NCI-H2107 treated with DMSO at 0.1 percent for 48 hours (cell line): ENCODE data around the gene PKD1L1.
"Not testable (repeated sequence)": the region's sequence is repeated elsewhere in the genome, so short reads cannot be mapped to it uniquely, and the experiment has no call there.

Experiments
- DNase-seq: peaks from one replicate; lab custom pipeline; 2025; ENCODE audit not compliant: unreplicated experiment; lab: John Stamatoyannopoulos, UW

PKD1L1 gene

DNA sequence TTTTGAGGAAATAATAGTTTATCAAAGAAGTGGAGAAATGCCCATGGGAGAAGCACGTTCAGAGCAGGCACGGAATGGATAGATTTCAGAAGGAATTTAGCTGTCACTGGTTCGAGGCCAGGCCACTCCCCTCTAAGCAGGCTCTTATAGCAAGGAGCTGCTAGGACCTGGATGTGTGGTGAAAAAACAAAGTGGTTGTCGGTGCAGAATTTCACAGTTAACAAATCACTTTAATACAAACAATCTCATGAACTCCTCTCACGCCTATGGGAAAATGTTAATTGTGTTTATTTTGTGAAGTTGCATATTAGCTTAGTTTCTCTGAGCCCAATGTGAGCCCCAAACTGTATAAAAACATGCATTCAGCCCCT is 176.3 kb downstream of the PKD1L1 start:
- no peak for DNase-seq

DNA sequence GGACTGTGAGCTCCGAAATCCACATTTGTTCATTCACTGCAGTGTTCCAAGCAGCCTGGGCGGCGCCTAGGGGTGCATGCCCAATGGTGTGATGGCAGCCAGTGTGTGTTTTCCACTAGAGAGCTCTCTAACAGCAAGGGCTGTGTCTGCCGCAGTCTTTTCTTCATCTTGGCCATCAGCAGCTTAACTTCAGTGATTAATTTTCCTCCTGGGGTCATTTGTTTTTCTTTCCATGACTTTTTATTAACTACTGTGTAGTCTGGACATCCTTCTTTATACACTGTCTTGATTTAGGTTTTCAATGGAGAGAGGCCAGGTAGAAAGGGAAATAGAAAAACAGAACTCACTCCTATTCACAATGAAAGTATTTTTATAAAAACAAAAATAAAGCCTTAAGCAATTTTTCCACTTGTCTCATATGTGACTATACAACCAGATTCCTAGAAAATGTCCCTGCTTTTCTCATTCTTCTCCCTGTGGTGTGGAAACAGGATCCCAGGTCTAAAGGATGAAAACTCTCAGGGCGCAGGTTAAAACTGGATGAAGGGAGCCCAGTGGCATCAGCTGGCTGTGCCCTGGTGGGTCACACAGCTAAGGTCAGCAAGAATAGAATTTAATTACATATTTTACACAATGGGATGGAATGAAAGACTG is 176.8 kb downstream of the PKD1L1 start:
- no peak for DNase-seq

DNA sequence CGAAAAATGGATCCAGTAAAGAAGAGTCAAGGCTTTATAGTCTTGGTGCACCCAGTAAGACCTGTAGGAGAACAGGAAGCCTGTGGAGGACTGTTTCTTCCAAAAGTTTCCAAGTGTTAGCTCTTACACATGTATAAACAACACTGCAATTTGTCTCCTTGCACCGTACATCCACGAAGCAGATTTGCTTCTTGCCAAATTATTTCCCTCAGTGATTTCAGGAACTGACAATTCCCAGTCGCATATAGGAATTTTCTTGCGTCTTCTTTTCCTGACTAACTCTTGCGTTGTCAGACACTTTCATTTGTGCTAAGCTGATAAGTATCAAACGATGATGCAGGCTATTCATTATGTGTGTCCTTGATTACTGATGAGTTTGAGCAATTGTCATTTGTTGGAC is 182.1 kb downstream of the PKD1L1 start:
- DNase-seq: no peak

DNA sequence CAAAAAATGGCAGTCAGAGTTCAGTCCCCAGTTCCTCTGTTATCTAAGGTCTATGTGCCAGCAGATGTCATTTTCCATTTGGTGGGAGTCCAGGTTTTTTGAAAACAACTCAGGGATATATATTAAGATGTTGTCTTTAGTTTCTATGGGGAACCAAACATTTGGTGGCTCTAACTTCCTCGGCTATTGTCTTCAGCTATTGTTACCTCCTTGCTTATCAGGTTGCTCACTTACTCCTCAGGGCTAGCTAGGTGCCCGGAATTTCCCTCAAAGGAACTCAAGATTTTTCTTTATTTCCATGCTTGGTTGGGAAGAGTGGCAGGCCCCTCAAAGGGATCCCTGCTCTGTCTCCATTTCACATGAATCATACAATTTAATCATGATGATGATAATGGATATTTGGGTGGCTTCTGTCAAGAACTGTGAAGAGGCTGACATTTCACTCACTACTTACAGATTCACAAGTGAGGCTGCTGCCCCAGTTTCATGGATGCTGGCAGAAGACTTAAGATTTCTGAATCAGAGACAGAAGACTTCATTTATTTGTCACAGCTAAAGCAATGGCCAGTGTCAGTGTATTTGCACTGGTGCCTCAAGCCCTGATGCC is 182.8 kb downstream of the PKD1L1 start:
- no peak for DNase-seq

DNA sequence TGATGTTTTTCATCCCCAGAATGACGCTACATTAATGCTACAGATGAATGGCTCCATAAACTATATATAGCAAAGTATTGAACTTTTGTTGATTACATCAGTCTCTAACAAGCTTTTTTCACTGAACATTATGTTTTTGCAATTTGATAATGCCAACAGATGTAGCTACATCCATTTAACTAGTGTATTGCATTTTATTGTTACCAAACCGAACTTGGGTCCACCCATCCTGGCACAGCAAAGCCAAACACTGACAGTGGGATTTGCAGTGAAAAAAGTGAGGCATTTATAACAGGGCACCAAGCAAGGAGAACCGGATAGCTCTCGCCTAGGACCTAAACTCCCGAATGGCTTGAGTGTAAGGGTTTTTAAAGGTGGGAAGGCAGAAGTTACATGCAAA is 183.5 kb downstream of the PKD1L1 start:
- DNase-seq: no peak

DNA sequence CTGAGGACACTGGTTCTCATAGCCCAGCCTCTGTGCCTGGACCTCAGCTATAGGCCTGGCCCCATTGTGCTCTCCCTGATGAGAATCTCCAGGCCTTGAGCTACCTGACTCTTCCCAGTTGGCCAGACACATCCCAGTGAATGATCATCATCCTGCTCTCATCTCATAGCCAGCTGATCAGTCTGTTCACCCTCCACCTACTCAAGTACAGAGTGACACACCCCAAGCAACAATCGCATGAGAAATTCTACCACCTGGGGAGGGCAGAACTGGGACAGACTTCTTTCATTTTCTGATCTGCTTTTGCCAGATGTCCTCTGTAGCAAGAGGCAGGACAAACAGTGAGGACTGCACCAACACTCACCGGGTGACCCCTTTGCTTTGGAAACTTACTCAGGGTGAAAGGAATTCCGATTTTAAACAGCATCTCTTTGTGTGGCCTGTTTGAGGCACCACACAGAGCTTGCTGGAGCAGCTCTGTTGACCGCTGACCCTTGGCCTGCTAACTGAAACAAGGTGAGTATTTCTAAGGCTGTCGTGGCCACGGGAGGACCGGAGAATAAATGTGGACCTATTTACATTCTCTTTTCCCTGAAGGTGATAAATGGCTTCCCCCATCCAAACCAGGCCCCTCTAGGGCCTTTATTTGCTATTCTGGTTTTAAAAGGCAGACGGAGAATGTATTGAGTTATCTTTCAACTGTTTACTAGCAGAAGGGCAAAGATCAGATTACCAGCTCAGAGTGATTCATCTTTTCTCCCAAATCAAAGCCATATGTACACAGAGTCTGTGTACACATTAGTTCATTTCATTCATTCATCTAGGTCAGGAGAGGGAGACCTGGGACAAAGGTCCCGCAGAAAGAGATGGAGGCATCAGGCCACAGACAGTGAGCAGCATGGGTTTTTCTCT is 184.9 kb downstream of the PKD1L1 start:
- DNase-seq: no peak

DNA sequence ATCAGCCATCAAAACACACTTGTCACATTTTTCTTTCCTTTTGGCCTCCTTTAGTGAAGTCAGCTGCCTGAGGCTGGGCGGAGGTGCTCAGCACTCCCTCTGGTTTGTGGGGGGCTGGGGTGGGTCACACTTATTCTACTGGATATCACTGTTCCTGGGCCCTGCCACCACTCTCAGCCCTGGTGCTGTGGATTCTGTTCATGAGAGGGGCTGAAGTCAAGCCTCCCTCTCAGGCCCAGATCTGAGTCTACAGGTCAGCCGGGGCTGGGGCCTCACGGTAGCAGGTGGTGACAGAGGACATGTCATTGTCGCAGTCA is 185.6 kb downstream of the PKD1L1 start:
- DNase-seq: no peak

DNA sequence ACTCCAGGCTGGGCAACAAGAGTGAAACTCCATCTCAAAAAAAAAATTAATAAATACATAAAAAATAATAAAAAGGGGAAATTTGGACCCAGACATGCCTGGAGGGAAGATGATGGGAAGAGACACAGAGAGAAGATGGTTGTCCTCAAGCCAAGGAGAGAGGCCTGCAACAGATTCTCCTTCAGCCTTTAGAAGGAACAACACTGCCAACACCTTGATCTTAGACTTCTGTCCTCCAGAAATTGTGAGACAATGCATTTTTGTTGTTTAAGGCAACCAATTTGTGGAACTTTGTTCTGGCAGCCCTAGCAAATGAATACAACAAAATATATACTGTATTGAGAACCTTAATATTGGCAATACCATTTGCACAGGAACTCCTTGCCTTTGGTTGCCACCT is 186.1 kb downstream of the PKD1L1 start:
- no peak for DNase-seq

DNA sequence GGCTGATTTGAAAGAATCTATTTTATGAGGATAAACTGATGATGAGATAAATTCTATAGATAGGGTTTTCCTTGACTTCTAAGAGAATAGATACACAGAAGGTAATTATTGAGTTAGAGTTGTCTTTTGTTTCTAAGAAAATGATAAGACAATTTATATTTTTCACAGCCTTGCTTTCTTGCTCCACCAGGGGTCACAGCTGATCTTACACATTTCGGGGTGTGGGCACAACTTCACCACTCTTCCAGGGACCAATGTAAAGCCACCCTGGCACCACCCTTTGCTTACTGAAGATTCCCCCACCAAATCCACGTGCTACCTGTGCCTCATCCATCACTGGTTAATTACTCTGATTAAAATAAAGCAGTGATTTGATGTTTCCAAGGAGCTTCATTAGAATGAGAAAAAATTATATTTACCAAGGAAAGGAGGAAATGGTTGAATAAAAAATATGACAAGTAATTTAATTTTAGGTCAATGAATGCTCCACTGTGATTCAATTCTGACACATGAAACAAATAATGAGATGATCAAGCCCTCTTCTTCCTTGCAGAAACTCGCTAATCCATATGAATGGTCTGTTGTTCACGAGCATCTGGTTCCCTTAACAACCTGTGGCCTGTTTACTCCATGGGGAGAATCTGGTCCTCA is 189.1 kb downstream of the PKD1L1 start:
- DNase-seq: no peak

DNA sequence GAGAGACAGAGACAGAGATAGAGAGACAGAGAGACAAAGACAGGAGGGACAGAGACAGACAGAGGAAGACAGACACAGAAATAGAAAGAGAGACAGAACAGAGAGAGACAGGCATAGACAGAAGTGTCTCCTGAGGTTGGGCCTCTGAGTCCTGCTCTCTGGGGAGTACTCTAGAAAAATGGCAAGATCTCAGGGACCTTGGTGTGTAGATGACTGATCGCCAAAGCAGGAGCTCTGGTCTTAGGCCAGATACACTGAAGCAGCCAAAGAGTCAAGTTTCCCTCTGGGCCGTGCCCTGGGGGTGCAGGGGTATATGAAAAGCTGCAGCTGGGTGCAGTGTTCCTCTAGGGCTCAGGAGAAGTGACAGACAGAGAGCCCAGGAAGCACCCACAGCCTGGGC is 189.7 kb downstream of the PKD1L1 start:
- DNase-seq: no peak

DNA sequence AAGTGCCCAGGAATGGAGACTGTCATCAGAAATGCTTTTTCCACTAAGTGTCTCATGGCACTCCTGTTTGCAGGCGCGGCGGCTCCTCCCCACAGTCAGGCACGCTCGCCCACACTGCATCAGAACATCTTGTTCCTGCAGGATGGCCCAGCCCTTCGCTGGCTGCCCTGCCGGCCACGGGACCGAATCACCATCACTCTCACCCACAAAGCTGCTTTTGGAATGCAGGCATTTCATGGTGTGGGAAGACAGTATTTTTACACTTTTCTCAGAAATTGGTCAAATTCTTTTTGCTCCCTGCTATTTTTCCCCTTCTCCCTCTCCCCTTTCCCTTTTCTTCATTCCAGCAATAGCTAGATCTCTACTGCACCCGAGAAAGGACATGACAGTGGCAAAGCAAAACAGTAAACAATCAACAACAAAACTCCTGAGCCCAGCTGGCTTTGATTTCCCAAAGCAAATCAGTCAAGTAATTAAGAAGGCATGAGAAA is 190.3 kb downstream of the PKD1L1 start:
- no peak for DNase-seq

DNA sequence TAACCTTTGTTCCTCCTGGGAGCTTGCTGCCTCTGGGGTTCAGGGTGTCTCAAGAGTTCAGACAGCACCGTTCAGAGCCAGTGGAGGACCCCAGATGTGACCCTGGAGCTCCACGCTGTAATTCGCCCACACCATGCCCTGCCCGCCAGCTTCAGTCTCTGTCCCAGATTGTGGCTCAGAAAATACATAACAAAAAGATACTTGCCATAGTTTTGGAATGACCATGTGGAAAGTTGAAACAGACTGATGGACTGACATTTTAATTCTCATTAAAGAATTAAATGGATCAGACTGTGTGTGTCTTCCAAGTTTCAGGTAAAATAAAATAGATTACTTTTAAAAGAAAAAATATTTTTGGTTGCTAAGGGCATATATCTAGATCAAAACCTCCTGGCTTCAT is 191.6 kb downstream of the PKD1L1 start:
- DNase-seq: no peak

DNA sequence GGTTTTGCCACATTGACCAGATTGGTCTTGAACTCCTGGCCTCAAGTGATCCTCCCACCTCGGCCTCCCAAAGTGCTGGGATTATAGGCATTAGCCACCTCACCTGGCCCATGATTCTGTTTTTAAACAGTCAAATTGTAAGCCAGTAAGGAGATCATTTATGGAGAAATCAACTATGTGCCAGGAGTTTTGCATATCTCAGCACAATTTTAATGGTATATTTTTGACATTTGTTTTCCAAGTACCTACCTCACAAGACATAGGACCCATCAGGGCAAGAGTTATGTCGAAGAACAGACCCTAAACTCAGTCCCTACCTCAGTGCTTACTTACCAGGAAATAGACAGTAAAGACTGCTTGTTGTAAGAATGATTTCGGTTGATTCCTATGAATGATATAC is 193.0 kb downstream of the PKD1L1 start:
- DNase-seq: no peak

DNA sequence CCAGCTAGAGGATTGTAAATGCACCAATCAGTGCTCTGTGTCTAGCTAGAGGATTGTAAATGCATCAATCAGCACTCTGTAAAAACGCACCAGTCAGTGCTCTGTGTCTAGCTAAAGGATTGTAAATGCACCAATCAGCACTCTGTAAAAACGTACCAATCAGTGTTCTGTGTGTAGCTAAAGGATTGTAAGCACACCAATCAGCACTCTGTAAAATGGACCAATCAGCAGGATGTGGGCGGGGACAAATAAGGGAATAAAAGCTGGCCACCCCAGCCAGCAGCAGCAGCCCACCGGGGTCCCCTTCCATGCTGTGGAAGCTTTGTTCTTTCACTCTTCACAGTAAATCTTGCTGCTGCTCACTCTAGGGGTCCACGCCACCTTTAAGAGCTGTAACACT is 196.5 kb downstream of the PKD1L1 start:
- not testable (repeated sequence) for DNase-seq

DNA sequence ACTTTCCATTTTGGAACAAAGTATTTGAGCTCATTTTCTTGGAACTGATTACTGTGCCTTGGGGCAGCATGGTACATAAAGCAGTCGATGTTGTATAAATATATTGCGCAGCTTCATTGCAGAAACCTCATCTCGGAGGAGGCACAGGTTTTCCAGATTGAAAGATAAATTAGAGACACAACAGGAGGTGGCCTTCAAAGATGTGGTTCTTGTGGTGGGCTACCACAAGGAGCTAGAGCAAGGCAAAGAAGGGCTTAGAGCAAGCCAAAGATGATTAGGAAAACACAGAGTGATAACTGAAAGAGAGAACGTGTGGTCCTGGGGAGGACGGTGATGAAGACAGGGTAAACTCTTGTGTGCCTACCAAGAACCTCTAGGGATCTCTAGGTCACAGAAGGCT is 197.2 kb downstream of the PKD1L1 start:
- no peak for DNase-seq

DNA sequence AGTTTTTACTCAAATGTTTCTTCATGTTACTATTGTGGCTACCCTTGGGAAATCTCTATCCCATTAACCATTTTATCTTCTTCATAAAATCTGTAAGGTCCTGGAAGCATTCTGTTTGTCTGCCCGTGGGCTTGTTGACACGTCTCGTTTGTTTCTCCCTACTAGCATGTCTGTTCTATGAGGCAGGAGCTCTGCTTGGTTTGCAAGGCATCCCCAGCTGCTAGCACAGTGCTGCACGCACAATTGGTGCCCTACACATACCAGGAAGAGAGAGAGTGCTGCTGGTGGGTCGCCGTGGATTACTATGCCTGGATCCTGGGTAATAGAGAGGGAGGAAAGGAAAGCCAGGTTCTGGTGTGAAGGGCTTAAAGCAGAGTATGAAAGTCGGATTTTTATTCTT is 200.2 kb downstream of the PKD1L1 start:
- DNase-seq: no peak

DNA sequence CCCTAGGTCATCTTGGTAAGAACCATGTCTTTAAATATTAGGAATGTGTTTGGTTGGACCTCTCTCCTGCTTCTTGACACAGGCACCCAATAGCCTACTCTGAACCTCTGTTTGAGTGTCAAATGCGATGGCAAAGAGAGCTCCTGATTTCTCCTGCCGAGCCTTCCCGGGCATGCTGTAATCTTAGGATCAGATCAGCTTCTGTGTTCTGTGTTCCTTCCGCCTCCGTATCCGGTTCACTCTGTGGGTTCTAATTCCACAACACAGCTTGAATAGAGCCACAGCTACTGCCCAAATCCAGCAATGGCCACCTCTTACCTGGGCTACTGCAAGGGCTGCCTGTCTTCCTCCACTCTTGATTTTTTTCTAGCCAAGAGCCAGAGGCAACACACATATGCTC is 201.1 kb downstream of the PKD1L1 start:
- DNase-seq: no peak

DNA sequence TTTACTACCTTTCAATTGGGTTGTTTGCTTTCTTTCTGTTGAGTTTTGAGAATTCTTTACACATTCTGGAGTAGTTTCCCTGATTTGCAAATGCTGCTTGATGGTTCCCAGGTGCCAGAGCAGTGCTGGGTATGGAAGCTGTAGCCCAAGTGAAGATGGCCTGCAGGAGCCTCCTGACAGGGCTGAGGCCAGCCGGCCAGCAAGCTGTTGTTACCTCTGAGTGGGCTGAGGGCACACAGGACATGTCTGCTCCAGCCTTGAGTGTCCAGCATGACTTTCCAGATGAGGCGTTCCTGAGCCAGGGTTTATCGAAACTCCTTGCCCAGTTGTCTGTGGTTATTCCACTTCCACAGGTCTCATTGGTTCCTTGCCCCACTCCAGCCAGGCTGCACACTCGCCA is 201.8 kb downstream of the PKD1L1 start:
- DNase-seq: no peak

DNA sequence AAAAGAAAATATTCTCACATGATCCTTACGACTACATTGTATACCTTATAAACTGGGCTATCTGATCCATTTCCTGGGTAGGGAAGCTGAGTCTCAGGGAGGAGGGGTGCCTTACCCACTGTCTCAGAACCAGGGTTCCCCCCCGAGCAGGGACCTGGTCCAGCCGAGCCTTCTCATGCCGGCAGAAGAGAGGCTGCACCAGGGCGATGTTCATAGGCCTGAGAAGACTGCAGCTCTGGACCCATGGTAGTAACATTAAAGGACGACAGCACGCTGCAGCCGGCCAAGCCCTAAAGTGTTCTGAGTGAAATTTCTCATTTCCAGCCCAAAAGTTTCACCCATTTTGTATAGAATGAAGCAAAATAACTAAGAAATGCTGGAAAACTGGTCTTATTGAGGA is 203.4 kb downstream of the PKD1L1 start:
- no peak for DNase-seq

DNA sequence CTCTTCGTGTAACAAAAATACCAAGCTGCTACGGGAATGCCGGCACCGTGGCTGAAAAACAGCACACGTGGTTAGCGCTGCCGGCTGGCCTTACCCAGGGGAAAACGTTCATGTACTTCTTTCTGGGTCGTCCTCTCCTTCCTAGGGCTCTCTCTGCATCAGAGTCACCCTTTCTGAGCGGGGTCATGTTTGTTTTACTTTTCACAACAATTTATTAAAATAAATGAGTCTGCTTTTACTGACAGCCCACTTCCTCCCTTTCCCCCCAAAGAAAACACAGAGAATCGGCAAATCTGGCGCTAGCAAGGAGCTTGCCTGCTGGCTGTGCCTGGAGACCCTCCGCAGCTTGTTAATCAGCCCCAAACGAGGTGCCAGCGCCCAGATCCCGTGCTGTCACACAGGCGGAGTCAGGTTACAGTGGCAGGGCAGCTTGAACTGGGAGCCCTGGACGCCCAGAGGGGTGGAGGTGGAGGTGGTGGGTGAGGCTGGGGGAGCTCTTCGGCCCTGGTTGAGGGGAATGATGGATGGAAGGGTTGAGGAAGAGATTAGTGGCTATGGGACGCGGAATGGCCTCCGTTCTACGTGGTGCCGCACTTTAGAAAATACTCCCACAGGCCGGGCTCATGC is 204.2 kb downstream of the PKD1L1 start:
- DNase-seq: no peak

DNA sequence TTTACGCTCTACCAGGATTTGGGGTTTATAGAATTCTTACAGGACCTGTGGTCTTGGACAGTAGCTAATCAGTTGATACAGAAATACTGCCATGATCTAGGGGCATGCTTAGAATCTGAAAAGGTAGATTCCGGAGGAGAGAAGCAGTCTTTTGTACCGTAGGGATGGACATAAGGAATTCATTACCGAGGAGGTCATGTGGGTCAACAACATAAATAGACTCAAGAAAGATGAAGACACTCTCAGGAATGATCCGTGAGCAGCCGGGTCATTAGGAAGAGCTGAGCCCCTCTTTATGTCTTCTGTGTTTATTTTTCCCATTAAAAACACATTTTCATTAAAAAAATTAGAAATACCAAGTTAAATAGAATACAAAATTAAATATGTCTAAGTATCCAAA is 206.3 kb downstream of the PKD1L1 start:
- DNase-seq: no peak
